Endodermal cell (in vitro differentiated cells): ENCODE data around the gene FBXO21. TPM values are rescaled to one million over a fixed set of nuclear protein-coding genes. Genes with fewer than 3 reads are reported as not detected.

Experiments
- DNase-seq: peaks from one replicate; pipeline ENCODE4 v3.0.0-alpha.2; 2017
- H3K27ac ChIP-seq: 2 replicates; pipeline ENCODE4 v1.5.1; 2013; ENCODE audit warnings: mild to moderate bottlenecking, low read depth, low read length, moderate library complexity
- H3K27me3 ChIP-seq: 2 replicates; pipeline ENCODE4 v1.6.1; 2013; ENCODE audit warnings: mild to moderate bottlenecking, low read length, moderate library complexity; ENCODE audit not compliant: insufficient read depth, control insufficient read depth, poor library complexity, severe bottlenecking
- H3K36me3 ChIP-seq: 2 replicates; pipeline ENCODE4 v1.7.0; 2013; ENCODE audit warnings: mild to moderate bottlenecking, low read length, moderate library complexity; ENCODE audit not compliant: control insufficient read depth, insufficient read depth
- H3K4me1 ChIP-seq: one replicate; pipeline ENCODE4 v1.7.0; 2013; ENCODE audit warnings: low read length; ENCODE audit not compliant: control insufficient read depth, insufficient read depth
- H3K4me3 ChIP-seq: 2 replicates; pipeline ENCODE4 v1.5.1; 2013; ENCODE audit warnings: mild to moderate bottlenecking, low read length, moderate library complexity
- H3K9ac ChIP-seq: 2 replicates; pipeline ENCODE4 v1.6.1; 2013; ENCODE audit warnings: mild to moderate bottlenecking, low read length, moderate library complexity; ENCODE audit not compliant: poor library complexity, severe bottlenecking; ENCODE audit errors: extremely low read depth
- H3K9me3 ChIP-seq: 2 replicates; pipeline ENCODE4 v1.6.1; 2013; ENCODE audit warnings: mild to moderate bottlenecking, low read length, moderate library complexity; ENCODE audit not compliant: control insufficient read depth
- H3K27ac Mint-ChIP-seq: 2 replicates; pipeline ENCODE4 v1.8.0; 2020; ENCODE audit warnings: mixed read lengths
- H3K27me3 Mint-ChIP-seq: 2 replicates; pipeline ENCODE4 v1.8.0; 2021; ENCODE audit warnings: mild to moderate bottlenecking, mixed read lengths; ENCODE audit not compliant: insufficient read depth
- H3K36me3 Mint-ChIP-seq: 2 replicates; pipeline ENCODE4 v1.8.0; 2020; ENCODE audit warnings: low read depth, mixed read lengths
- H3K4me1 Mint-ChIP-seq: 2 replicates; pipeline ENCODE4 v1.8.0; 2020; ENCODE audit warnings: mixed read lengths
- H3K4me3 Mint-ChIP-seq: 2 replicates; pipeline ENCODE4 v1.8.0; 2020; ENCODE audit warnings: mild to moderate bottlenecking, moderate library complexity, mixed read lengths
- H3K9me3 Mint-ChIP-seq: 2 replicates; pipeline ENCODE4 v1.8.0; 2020; ENCODE audit warnings: mild to moderate bottlenecking, mixed read lengths
- whole genome bisulfite sequencing, 2 experiments: methylation state at CpG; one replicate each; pipeline versions ENCODE4 v1.1.5 to v1.1.7; 2013; ENCODE audit warnings: missing lambda C conversion rate in 2 of 2, mixed read lengths in 1 of 2; ENCODE audit not compliant: insufficient coverage in 1 of 2, insufficient read length in 1 of 2; 5-methylcytosine and 5-hydroxymethylcytosine counted together
- long read RNA-seq, 4 experiments: library from polyadenylated mRNA in 2 of 4; library from RNA in 1 of 4; library from capped mRNA in 1 of 4; stranded (forward) in 3 of 4; unstranded in 1 of 4; transcript quantifications; one replicate each; pipeline ENCODE4 v2.0.0, GENCODE V29; 2020 to 2021; ENCODE audit warnings: inconsistent platforms in 1 of 4
- polyA plus RNA-seq, 2 experiments: library from polyadenylated mRNA; stranded (reverse); fragments of 50-300 nt; gene quantifications; one replicate each; pipeline ENCODE4 v1.2.3, GENCODE V29; 2013
- total RNA-seq, 2 donors: library from RNA; stranded (reverse); fragmentation: NEBNext Ultra II Directional in 1 of 2; extraction: Animal tissue kit (Norgen Biotek cat#: 25700) in 1 of 2; gene quantifications; 2 replicates in 1 of 2; 3 replicates in 1 of 2; pipeline ENCODE4 v1.2.1, GENCODE V29; 2021
- TF ChIP-seq, protein P1 (sequence below): fragments of 200-600 bp; sonication (generic); conservative IDR thresholded peaks from 2 replicates; pipeline ENCODE4 v1.5.0; 2021; ENCODE audit warnings: antibody characterized with exemption, mild to moderate bottlenecking

FBXO21 gene
- total RNA-seq, result 10 to 100 TPM; 46.5 to 54.6 TPM
- 52.9 TPM for polyA plus RNA-seq (2013, experiment 1 of 2)
- polyA plus RNA-seq (2013, experiment 2 of 2), result 43.4 TPM
- long read RNA-seq, experiment 1, full-length matches to known transcripts, result 4 of 22 reads
- long read RNA-seq, experiment 1, partial matches to known transcripts, result 3 of 22 reads
- long read RNA-seq, experiment 1, other reads (novel, unspliced or antisense), result 15 of 22 reads
- long read RNA-seq, experiment 2, full-length matches to known transcripts, result 153 of 178 reads
- long read RNA-seq, experiment 2, partial matches to known transcripts, result 13 of 178 reads
- long read RNA-seq, experiment 2, other reads (novel, unspliced or antisense), result 12 of 178 reads
- long read RNA-seq, experiment 3, full-length matches to known transcripts, result 249 of 275 reads
- long read RNA-seq, experiment 3, partial matches to known transcripts, result 2 of 275 reads
- long read RNA-seq, experiment 3, other reads (novel, unspliced or antisense), result 24 of 275 reads
- long read RNA-seq, experiment 4, full-length matches to known transcripts, result 17 of 29 reads
- long read RNA-seq, experiment 4, partial matches to known transcripts, result 8 of 29 reads
- long read RNA-seq, experiment 4, other reads (novel, unspliced or antisense), result 4 of 29 reads

GRCh38 chr12:117190210-117190781, at the start of gene FBXO21:
FBXO21 (minus strand) TSS chr12:117190470; CDS start chr12:117190456, 14 bp downstream.
- no peaks in the 10 kb centered on the region for H3K9me3 ChIP-seq
- H3K4me3 ChIP-seq, result peak within 1 kb of the TSS; percentile 95
- no peaks in the 10 kb centered on the region for H3K27me3 ChIP-seq
- H3K4me1 ChIP-seq, result no peaks in the 10 kb centered on the region
- Mint-ChIP-seq H3K27me3 (peaks cover 9% of the 10 kb centered on the region), H3K9me3 (peaks cover 2% of the 10 kb centered on the region), H3K4me3 (peak within 1 kb of the TSS; percentile 91), H3K36me3 (peaks cover 17% of the 10 kb centered on the region), H3K27ac (peak within 1 kb of the TSS; percentile 83), H3K4me1 (peaks cover 16% of the 10 kb centered on the region)
- peak within 1 kb of the TSS; percentile 66 for H3K9ac ChIP-seq
- DNase-seq, result peak; percentile 99
- peak within 1 kb of the TSS; percentile 17 for H3K27ac ChIP-seq
- WGBS, 2 experiments, result 1 to 3% methylated on average over 19 to 58 of the region's 59 CpGs
- TF ChIP-seq, protein P1, sequence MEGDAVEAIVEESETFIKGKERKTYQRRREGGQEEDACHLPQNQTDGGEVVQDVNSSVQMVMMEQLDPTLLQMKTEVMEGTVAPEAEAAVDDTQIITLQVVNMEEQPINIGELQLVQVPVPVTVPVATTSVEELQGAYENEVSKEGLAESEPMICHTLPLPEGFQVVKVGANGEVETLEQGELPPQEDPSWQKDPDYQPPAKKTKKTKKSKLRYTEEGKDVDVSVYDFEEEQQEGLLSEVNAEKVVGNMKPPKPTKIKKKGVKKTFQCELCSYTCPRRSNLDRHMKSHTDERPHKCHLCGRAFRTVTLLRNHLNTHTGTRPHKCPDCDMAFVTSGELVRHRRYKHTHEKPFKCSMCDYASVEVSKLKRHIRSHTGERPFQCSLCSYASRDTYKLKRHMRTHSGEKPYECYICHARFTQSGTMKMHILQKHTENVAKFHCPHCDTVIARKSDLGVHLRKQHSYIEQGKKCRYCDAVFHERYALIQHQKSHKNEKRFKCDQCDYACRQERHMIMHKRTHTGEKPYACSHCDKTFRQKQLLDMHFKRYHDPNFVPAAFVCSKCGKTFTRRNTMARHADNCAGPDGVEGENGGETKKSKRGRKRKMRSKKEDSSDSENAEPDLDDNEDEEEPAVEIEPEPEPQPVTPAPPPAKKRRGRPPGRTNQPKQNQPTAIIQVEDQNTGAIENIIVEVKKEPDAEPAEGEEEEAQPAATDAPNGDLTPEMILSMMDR, result no peak
- H3K36me3 ChIP-seq, result peaks cover 17% of the 10 kb centered on the region

GRCh38 chr12:117236456-117237001, 46.3 kb upstream of the FBXO21 start:
- no peak overlapping the region for H3K4me3 ChIP-seq
- H3K27me3 Mint-ChIP-seq, result no peaks in the 10 kb centered on the region
- no peaks in the 10 kb centered on the region for H3K36me3 Mint-ChIP-seq
- no peak overlapping the region for H3K27ac Mint-ChIP-seq
- H3K9me3 Mint-ChIP-seq, result no peaks in the 10 kb centered on the region
- H3K9me3 ChIP-seq, result no peaks in the 10 kb centered on the region
- H3K27me3 ChIP-seq, result no peaks in the 10 kb centered on the region
- H3K4me1 Mint-ChIP-seq, result peaks cover 16% of the 10 kb centered on the region
- 20 to 23% methylated on average over 10 to 13 of the region's 13 CpGs for WGBS, 2 experiments
- no peaks in the 10 kb centered on the region for H3K36me3 ChIP-seq
- H3K27ac ChIP-seq, result no peak overlapping the region
- H3K9ac ChIP-seq, result no peak overlapping the region
- no peak overlapping the region for H3K4me3 Mint-ChIP-seq
- peak; percentile 100 for DNase-seq
- H3K4me1 ChIP-seq, result peaks cover 4% of the 10 kb centered on the region
- TF ChIP-seq, protein P1, result peak; percentile 96

DNA sequence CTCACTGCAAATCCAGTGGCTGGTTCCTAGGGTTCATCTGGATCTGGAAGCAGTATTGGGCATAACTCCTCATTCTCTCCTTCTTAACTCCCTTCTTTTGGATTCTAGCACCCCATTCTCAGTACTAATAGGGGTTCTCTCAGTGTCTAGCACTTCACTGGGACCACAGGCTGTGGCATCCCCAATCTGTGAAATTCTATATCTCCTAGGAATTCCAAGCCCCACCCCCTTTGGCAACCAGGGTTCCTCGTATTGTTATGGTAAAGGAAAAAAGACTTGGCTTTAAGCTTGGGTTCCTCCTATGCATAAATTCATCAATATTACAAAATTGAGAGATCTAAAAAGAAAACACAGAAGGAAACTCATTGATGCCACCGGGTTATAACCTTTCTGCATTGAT, 45.0 kb upstream of the FBXO21 start:
- TF ChIP-seq, protein P1, result no peak
- Histone ChIP-seq H3K36me3 (no peaks in the 10 kb centered on the region), H3K9me3 (no peaks in the 10 kb centered on the region), H3K4me3 (no peak overlapping the region), H3K27me3 (no peaks in the 10 kb centered on the region), H3K9ac (no peak overlapping the region), H3K4me1 (peaks cover 4% of the 10 kb centered on the region), H3K27ac (no peak overlapping the region)
- Mint-ChIP-seq H3K27me3 (no peaks in the 10 kb centered on the region), H3K4me1 (peaks cover 16% of the 10 kb centered on the region), H3K9me3 (no peaks in the 10 kb centered on the region), H3K27ac (no peak overlapping the region), H3K4me3 (no peak overlapping the region), H3K36me3 (no peaks in the 10 kb centered on the region)
- WGBS, 2 experiments, result 33 to 79% methylated on average over 1 of the region's 2 CpGs
- peak; percentile 80 for DNase-seq
